ENCODE data around the gene KRTAP10-11. TPM values are rescaled to one million over a fixed set of nuclear protein-coding genes. Genes with fewer than 3 reads are reported as not detected.

The KRTAP10-11 gene
- total RNA-seq, 1 donor from 2014 or later: not detected

- H3K4me3 ChIP-seq: no peak overlapping the region
- H3K4me1 ChIP-seq: no peaks in the 10 kb centered on the region
- H3K27ac ChIP-seq: no peak overlapping the region
- intact Hi-C loops (cut with DNase I): no loop called here
- ATAC-seq (no peak), DNase-seq (no peak)
- TF ChIP-seq CTCF (IDR thresholded peaks at IDR 0.05): no peak
- no peaks in the 10 kb centered on the region for H3K36me3 ChIP-seq
- no peaks in the 10 kb centered on the region for H3K27me3 ChIP-seq
- no peaks in the 10 kb centered on the region for H3K9me3 ChIP-seq
Measured at GRCh38 chr21:44639331-44639655, 6.9 kb upstream of the KRTAP10-11 start.

GRCh38 chr21:44640761-44641160 lies 5.5 kb upstream of the KRTAP10-11 start:
- no peak for DNase-seq
- Histone ChIP-seq H3K9me3 (peaks cover 9% of the 10 kb centered on the region), H3K27ac (no peak overlapping the region), H3K27me3 (no peaks in the 10 kb centered on the region), H3K36me3 (no peaks in the 10 kb centered on the region), H3K4me3 (no peak overlapping the region), H3K4me1 (no peaks in the 10 kb centered on the region)
- no peak for TF ChIP-seq CTCF (IDR thresholded peaks at IDR 0.05)
- no peak for ATAC-seq
- intact Hi-C loops (cut with DNase I): loop anchor here (5.0 kb wide), 1 partner anchor 213 kb away; no protein-coding TSS in a partner anchor

GRCh38 chr21:44643741-44644310 lies 2.4 kb upstream of the KRTAP10-11 start:
- no peak overlapping the region for H3K4me3 ChIP-seq
- H3K4me1 ChIP-seq: no peaks in the 10 kb centered on the region
- no peaks in the 10 kb centered on the region for H3K27me3 ChIP-seq
- no peak for TF ChIP-seq CTCF (IDR thresholded peaks at IDR 0.05)
- H3K27ac ChIP-seq: no peak overlapping the region
- ATAC-seq (no peak), DNase-seq (no peak)
- H3K36me3 ChIP-seq: no peaks in the 10 kb centered on the region
- intact Hi-C loops (cut with DNase I): loop anchor here (5.0 kb wide), 1 partner anchor 217 kb away; no protein-coding TSS in a partner anchor
- peaks cover 9% of the 10 kb centered on the region for H3K9me3 ChIP-seq

GRCh38 chr21:44644878-44645277 lies 1.3 kb upstream of the KRTAP10-11 start:
- DNase-seq (no peak), ATAC-seq (no peak)
- H3K36me3 ChIP-seq: no peaks in the 10 kb centered on the region
- intact Hi-C loops (cut with DNase I): loop anchor here (5.0 kb wide), 1 partner anchor 218 kb away; no protein-coding TSS in a partner anchor
- H3K4me3 ChIP-seq: no peak overlapping the region
- peaks cover 9% of the 10 kb centered on the region for H3K9me3 ChIP-seq
- H3K27ac ChIP-seq: no peak overlapping the region
- no peak for TF ChIP-seq CTCF (IDR thresholded peaks at IDR 0.05)
- no peaks in the 10 kb centered on the region for H3K4me1 ChIP-seq
- H3K27me3 ChIP-seq: no peaks in the 10 kb centered on the region

GRCh38 chr21:44647222-44647552 lies 973 bp downstream of the KRTAP10-11 start:
- Histone ChIP-seq H3K27ac (no peak overlapping the region), H3K9me3 (peaks cover 9% of the 10 kb centered on the region), H3K27me3 (no peaks in the 10 kb centered on the region), H3K4me1 (no peaks in the 10 kb centered on the region), H3K36me3 (no peaks in the 10 kb centered on the region), H3K4me3 (no peak overlapping the region)
- DNase-seq: no peak
- TF ChIP-seq CTCF (IDR thresholded peaks at IDR 0.05): no peak
- intact Hi-C loops (cut with DNase I): no loop called here
- ATAC-seq: no peak

All from upper lobe of right lung (tissue), 1 donor.